Ecto neural progenitor cell (in vitro differentiated cells): ENCODE data around the gene CDH4.

Source experiments
- DNase-seq: peaks from one replicate; pipeline ENCODE4 v3.0.0-alpha.2; 2018; ENCODE audit warnings: low spot score

Gene CDH4

DNA sequence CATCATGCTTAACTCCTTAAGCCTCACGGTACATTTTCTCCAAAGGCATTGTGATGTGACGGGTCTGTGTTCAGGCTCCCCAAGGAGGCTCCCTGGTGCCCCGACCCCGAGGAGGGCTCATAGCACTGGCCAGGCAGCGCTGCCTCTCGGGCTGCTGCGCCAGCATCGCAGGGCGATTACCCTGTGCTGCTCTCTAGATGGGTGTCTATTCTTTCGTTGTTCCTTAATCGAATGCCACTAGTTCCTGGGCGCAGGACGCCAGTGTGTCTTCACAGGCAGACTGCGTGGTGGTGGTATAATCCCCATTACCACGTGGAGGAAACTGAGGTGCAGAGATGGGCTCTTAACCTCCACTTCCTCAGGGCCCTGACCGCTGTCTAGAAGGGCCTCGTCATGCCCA lies 267.4 kb downstream of the CDH4 start:
- no peak for DNase-seq

DNA sequence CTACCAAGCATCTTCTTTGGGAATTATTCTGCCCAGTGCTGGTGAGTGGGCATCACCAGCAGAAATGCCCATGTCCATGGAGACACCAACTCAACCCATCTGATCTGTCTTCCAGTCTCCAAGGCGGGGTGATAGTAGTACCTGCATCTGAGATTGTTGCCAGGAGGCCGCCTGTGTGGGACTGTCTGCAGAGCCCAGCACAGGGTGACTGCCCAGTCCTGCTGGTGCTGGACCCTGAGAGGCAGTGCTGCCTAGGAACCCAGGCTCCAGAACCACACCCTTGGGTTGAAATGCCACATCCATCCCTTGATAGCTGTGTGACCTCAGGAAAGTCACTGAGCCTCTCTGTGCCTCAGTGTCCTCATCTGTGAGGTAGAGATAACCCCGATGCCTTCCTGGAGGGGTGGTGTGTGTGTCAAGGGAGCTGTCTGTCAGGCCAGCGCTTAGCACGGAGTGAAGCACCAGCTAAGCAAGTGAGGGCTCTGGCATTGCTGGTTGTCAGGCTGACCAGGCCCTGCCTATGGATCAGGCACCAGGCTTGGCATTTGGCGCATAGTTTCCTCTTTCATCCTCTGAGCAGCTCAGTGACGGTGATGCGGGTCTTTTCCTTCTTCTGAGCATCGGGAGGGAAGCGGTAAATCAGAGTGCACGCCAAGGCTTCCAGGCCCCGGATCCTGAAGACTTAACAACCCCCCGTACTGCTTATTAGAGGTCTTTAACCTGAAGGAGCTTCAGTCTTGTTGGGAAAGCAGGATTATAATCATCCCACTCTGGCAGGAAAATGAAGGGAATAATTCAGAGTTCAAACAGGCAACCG lies 268.2 kb downstream of the CDH4 start:
- no peak for DNase-seq

DNA sequence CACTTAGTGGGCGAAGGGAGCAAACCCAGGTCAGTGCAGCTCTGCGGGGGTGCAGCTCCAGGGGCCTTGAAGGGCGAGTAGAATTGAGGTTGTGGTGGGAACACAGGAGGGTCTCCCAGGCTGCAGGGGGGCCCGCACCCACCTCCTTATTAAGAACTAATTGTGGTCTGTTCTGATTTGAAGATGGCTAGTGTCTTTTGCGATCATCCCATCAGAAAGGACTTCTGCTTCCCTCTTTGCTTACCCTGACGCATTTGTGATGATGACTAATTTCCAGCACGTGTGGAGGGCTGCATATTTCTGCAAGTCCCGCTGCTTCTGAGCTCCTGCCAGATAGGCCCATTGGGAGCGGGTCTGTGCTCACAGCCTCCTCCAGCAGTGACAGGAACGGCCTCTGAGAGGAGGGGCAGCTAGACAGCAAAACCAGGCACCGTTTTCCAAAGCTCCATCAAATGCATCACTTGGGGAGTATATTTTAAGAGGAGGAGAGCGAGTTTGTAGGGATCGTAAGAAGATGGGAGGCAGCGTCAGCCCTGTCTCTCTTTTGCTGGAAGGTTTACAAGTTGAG lies 268.9 kb downstream of the CDH4 start:
- DNase-seq: no peak

DNA sequence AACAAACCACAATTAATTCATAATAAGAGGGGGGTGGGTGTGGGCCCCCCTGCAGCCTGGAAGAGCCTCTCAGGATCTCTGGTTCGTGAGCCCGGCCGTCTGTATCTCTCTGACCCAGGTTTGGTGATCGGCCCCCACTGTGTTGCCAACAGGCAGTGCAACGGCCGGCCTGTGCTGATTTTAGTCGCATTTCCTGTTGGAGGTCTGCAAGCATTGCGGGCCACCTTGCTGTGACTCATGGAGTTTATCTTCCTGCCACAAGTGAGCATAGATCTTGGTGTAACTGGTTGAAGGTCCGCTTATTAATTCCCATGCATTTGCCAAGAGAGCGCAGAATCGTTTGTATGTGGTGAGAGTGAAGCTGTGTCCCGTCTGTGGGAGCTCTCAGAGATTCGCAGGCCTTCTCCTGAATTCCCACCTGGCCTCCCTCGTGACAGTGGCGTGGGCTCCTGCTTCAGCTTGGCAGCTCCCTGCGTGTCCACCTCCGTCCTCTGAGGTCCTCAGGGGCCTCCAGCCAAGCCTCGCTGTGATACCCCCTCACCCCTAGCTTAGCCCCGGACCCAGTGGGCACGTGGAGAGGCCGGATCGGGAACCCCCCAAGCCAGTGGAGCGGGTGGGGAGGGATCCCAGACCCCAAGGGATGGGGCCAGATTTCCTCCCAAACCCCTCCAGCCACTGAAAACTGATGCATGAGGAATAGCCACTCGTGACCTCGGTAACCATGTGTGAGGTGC lies 269.8 kb downstream of the CDH4 start:
- no peak for DNase-seq

DNA sequence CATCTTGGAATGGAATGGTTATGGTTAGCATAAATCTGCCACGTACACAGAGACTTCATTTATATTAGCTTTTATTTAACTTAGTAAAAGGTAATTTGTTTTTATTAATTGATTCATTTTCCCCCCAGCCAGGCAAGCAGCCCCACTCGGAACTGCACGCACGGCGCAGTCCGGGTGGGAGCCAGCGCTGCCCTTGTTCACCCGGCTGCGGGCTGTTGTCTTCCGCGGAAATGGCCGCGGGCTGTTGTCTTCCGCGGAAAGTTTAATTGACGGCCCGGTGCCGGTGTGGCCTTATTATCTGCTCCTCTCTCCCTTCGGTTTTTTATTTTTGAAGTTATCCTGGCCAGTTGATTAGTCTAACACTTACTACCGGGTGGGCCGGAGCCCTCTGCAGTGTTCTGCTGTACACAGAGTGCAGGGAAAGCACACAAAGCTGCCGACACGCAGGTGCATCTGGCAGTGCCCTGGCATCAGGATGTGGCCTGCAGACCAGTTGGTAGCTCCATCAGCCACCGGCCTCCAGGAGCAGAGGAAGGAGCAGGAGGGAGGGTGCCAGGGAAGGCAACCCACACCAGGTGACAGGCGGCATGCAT lies 270.5 kb downstream of the CDH4 start:
- no peak for DNase-seq

DNA sequence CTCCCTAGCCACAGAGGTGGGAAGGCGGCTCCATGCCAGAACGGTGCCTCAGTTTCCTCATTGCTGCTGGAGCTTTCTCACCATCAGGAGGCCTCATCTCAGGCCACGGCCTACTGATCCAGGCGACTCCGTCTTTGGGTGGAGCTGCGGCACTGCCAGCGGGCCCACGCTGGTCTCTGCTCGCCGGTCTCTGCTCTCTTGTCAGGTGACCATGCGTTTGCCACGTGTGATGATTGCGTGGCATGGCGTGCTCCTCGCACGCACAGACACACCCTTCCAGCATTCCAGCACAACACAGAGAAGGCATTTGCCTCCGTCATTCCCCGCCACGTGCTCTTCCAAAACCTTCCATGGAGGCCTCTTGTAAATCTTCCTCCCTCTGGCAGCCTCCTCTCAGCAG lies 271.1 kb downstream of the CDH4 start:
- no peak for DNase-seq

DNA sequence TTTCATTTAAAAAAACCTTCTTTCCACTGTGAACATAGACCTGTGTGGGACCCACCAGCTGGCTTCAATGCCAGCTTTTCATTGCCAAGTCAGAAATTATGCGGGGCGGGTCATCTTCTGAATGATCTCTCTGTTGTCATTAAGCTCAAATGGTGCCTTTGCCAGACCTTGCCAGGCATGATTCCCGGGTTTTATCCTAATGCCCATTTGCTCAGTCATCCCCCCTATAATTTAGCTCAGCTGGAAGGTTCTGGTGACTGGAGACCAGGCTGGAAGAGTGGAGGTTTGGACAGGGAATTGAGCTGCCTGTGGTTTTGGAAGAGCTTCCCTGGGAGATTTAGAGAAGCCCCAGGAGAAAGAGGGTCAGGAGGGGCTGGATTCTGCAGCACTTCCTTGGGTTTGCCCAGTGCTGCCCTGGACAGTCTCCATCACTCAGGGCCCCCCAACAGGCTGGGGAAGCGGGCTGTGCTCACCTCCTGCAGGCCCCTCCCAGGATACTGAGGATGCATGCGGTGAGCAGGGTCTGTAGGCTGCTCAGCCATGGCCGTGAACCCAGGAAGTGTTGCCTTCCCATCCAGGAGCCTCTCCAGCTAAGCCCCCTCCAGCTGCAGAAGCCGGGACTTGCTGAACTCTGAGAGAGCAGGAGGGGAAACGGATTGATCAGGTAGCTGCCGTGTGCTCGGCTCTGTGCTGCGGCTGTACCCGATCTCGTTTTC lies 273.0 kb downstream of the CDH4 start:
- no peak for DNase-seq

DNA sequence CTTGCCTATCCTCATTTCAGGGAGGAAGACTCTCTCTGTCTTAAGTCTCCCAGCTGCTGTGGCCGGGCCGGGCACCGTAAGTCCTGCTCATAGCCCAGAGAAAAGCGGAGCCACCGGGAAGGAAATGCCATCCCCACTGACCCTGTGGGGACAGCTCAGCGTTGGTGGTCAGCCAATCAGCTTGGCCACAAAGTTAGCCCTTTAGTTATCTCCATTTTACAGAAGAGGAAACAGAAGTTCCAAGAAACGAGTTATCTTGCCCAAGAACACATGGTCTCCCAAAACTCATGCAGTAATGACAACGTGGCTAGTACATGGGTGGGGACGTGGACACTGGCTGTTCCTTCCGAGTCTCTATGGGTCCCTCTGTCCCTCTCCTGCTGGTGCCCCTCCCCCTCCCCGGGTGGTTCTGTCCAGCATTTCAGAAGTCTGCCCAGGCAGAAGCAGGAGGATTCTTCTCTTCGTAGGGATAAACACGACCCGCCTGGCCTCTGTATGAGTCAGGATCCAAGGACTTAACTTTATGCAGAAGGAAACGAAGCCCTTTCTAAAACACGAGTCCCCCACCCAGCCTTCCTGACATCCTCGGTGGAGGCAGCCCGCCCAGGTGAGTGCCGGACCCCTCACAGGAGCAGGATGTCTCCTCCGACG lies 273.8 kb downstream of the CDH4 start:
- no peak for DNase-seq

DNA sequence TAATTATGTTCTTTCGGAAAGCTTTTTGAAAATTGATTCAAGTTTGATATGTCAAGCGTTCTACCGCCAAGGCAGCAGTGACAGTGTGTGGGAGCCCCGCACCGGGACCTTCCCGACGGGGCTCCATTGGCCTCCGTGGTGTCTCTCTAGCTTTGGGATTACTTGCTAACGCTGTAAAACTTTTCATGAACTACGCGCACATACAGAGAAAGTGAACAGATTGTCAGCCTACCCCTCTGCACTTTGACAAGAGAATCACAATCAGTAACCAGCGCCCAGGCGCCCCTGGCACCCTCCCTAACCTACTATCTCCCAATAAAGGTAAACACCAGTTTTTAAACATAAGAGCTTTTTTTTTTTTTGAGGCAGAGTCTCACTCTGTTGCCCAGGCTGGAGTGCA lies 274.8 kb downstream of the CDH4 start:
- no peak for DNase-seq

DNA sequence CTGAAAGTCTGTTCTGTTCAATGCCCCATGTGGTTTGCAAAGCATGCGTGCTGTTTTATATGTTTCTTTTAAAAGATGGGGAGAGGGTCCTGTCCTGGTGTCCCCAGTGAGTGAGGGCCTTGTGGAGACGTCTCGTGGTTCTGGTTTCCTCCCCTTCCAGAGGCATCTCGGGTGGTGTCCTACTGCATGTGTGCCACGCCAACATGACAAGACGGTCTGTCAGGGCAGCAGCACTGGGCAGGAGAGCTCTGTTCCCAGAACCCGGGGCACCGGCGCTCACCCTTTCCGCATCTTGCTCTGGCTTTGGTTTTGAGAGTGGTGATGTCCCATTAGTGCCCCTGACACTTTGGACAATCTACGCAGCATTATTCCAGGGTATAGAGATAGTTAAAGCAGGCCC lies 275.6 kb downstream of the CDH4 start:
- DNase-seq: no peak

DNA sequence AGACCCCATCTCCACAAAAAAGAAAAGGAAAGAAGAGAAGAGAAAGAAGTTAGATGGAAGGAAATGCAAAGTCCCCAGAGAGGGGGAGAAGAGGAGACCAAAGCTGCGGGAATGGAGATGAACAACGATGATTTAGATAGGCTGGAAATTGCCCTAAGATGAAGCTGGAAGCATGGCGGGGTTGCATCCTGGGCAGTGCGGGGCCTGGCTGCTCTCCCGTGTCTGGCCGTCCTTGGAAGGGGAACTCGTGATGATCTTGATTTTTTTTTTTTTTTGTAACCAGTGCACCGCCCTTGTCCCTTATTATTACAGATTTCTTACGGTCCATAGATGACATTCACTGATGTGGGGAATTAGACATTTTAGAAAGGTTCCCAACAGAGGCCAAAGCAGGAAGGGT lies 276.5 kb downstream of the CDH4 start:
- no peak for DNase-seq

DNA sequence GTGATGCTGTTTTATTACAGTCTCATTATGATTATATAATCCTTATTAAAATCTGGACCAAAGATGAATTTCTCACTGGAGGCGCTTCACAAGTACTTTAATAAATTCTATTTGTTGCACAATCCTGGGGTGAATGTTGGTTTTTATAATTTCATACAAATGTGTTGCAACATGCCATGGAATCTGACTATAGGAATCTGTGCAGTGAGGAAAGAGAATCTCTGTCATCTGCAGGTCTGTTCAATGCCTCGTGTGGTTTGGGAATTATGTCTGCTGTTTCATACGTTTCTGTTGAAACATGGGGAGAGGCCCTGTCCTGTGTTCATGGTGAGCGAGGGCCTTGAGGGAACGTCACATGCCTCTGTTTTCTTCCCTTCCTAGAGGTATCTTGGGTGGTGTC lies 277.3 kb downstream of the CDH4 start:
- DNase-seq: no peak

DNA sequence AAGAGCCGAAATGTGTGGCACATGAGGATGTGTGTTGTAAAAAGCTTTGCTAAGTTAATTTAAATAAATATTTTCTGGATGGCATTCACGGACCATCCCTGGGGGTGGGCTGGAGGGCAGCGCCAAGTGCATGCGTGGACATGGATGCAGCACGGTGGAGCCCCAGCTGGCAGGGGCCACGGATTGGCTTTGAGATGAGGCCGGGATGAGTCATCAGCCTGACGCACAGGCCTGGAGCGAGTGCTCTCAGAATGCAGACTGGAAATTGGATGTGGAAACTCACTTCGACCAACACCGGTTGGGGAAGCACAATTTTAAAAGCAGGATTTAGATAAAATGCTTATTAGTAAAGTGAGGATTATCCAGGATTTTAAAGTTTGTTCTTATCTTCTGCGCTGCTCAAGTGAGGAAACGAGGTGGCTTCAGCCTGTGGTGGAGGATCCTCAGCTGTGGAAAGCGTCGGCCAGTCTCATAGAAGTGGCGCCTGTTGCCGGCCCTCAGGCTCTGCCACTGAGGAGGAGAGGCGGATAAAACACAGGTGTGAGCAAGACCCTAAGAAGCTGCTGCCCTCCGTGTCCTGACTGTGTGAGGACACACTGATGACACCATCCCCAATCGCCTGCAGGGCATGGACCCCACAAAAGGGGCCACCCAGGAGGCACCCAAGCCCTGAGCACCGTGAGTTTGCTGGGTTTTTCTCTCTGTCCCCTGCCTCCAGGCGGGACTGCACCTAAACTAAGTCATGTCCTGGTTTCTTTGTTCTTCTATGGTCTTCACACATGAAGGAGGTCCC lies 279.7 kb downstream of the CDH4 start:
- no peak for DNase-seq

DNA sequence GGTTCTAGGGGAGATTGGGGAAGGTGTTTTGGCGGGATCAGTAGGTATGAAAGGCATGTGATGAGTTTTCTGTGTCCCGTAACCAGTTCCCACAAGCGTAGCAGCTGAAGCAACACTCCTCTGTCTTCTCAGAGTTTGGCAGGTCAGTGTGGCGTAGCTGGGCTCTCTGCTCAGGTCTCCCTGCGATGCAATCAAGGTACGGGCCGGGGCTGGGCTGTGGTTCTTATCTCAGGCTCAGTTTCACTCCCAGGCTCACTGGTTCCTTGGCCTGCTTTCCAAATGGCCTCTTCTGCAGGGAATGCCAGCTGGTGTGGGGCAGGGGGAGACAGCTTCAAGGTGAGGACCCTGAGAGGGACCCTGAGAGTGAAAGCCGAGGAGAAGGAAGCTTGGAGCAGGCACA lies 280.7 kb downstream of the CDH4 start:
- DNase-seq: no peak

DNA sequence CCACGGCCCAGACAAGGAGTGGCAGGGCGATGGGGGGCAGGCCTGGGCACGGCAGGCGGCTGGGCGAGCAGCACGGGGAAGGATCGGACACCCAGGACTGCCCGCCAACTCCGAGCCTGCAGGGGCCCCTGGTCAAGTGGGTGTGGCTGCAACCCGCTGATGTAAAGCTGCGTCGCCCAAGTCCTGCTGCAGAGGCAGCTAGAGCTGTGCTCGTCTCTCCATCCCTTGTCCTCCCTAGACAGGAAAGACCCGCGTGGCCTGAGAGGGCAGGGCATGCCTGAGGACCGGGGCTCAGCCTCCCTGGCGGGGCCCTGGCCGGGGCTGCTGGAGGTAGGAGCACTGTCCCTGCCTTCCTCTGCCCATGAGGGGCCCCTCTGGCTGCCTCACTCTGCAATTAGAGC lies 281.2 kb downstream of the CDH4 start:
- no peak for DNase-seq

DNA sequence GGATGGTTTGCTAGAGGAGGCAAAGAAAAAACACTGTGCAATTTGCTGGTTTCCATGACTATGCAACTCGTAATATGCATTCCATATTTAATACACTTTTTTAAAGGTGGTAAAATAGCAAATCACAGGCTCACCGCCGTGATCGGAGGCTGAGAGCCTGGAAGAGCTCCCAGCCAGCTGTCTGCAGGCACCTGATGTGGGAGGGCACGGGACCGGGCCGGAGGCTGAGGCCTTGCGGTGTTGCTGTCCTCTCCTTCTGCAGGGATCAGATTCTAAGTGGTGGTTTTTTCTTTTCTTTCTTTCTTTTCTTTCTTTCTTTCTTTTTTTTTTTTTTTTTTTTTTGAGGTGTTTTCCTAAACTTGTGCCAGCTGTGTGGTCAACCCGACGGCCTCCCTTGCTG lies 282.3 kb downstream of the CDH4 start:
- DNase-seq: no peak

DNA sequence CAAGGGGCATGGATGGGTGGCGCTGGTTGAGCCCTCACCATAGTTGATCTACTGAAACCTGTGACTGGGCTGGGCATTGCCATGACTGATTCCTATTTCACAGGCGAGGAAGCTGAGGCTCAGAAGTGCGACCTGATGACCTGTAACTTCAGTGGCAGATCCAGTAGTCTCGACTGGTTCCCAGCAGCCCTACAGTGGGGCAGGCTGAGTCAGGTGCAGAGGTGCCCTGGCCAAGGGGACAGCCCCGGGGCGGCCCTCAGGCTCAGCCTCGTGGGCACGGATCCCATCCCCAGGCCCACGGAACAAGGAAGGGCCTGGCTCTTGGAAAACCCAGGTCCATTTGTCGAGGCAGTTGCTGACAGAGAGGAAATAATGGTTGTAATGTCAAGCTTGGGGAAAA lies 283.0 kb downstream of the CDH4 start:
- no peak for DNase-seq

DNA sequence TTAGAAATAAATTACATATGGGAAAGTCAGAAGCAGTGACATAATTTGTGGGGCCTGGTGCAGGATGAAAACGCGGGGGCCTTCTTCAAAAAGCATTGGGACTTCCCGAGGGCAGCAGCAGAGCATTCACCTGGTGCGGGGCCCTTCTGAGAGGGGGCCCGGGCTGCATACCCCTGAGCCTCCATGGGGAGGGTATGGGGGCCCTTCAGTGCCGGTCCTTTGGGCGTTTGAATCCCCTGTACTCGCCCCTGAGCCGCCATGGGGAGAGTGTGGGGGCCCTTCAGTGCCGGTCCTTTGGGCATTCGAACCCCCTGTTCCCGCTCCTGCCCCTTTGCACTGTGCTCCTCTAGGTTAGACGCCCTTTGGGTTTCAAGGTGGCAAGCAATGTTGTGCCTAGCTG lies 283.5 kb downstream of the CDH4 start:
- DNase-seq: no peak

DNA sequence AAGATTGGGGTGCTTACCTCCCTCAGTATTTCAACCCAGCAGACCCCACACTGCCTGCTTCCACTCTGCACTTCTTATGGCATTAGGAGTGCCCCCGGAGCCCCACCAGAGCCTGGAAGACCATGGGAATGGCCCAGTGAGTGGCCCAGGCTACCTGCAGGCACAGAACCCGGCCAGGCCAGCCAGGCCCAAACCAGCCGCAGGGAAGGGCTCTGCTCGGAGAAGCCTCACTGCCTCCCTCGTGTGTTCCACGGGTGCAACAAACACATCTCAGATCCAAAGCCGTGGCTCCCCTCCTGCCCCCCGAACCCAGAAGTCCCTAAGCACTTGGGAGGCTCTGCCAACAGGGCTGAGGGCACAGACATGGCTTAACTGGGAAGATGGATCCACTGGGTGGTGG lies 283.9 kb downstream of the CDH4 start:
- DNase-seq: no peak

DNA sequence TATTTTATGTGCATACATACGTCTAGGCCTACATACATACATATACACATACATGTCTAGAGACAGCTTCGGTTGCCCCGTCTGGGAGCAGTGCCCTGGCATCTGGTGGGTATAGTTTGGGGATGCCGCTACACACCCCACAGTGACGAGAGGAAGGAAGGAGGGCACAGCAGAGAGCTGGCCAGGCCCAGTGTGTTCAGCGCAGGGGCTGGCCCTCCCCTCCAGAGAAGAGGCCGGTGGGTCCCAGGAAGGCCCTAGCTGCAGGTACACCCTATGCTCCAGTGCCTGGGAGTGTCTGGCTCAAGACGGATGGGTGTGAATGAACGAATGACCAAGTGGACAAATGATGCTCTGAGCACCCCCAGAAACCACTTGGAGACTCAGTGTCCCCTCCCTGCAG lies 284.6 kb downstream of the CDH4 start:
- no peak for DNase-seq
